K562 (cell line): ENCODE data around the gene HAX1. TPM values are rescaled to one million over a fixed set of nuclear protein-coding genes. Genes with fewer than 3 reads are reported as not detected.

Source experiments
- ATAC-seq: fragments of 200-7000 bp; cut with Tn5 transposase; 3 replicates; pipeline ENCODE4 v1.9.1; 2020; ENCODE audit warnings: moderate library complexity
- BruUV-seq: library from RNA; stranded (reverse); fragments of 400-500 nt; replicated peaks from 2 replicates; lab custom pipeline; 2021; lab: Mats Ljungman, UMichigan
- CTCF ChIA-PET: fragments of 300-600 bp; formaldehyde crosslinking; extraction: SDS; loops from one replicate; lab custom pipeline; 2021; ENCODE audit warnings: low intra/inter-chr PET ratio; lab: Yijun Ruan, JAX
- POLR2A ChIA-PET: fragments of 300-600, 350-650 bp; sonication (Branson Sonifier 250); formaldehyde crosslinking; extraction: SDS; loops from one replicate; lab custom pipeline; 2021; ENCODE audit warnings: antibody characterized with exemption, inconsistent platforms; lab: Yijun Ruan, JAX
- DNase-seq, 4 experiments: peaks; one replicate each; pipeline versions ENCODE4 v3.0.0 to v3.0.0-alpha.2; 2011 to 2018; ENCODE audit warnings: low spot score in 3 of 4, mixed read lengths in 3 of 4; ENCODE audit errors: extremely low read depth in 1 of 4
- FAIRE-seq: peaks from 2 replicates; lab custom pipeline; 2011; peaks lifted over from hg19 to GRCh38; lab: Jason Lieb, UNC
- H2AFZ ChIP-seq: 2 replicates; pipeline ENCODE4 v1.6.0; 2011; ENCODE audit warnings: low read depth, low read length, control low read depth, inconsistent platforms
- H3K27ac ChIP-seq: fragments of 200-600 bp; 3 replicates; pipeline ENCODE4 v1.8.0; 2011; ENCODE audit warnings: low read depth, mild to moderate bottlenecking, control low read depth, inconsistent platforms, low read length, moderate library complexity, mixed read lengths; ENCODE audit errors: extremely low read depth
- H3K27me3 ChIP-seq, 2 experiments: fragments of 300-600 bp in 1 of 2; 2 replicates in 1 of 2; 3 replicates in 1 of 2; pipeline versions ENCODE4 v1.6.0 to v1.8.0; 2011; ENCODE audit warnings: inconsistent platforms in 2 of 2, low read length in 2 of 2, mild to moderate bottlenecking in 1 of 2, mixed read lengths in 1 of 2, moderate library complexity in 1 of 2; ENCODE audit not compliant: control insufficient read depth in 2 of 2, insufficient read depth in 2 of 2
- H3K36me3 ChIP-seq: fragments of 300-600 bp; 3 replicates; pipeline ENCODE4 v1.8.0; 2011; ENCODE audit warnings: mild to moderate bottlenecking, low read length, inconsistent platforms; ENCODE audit not compliant: control insufficient read depth, insufficient read depth
- H3K4me1 ChIP-seq, 2 experiments: fragments of 200-600 bp in 1 of 2; replicated peaks in 1 of 2; 2 replicates in 1 of 2; 3 replicates in 1 of 2; pipeline versions ENCODE4 v1.5.1 to v1.8.0; 2011; ENCODE audit warnings: inconsistent platforms in 2 of 2, low read length in 2 of 2, mild to moderate bottlenecking in 1 of 2, mixed read lengths in 1 of 2, moderate library complexity in 1 of 2; ENCODE audit not compliant: control insufficient read depth in 2 of 2, insufficient read depth in 2 of 2
- H3K4me2 ChIP-seq: 2 replicates; pipeline ENCODE4 v1.6.1; 2011; ENCODE audit warnings: low read length, control low read depth, inconsistent platforms, mixed read lengths; ENCODE audit not compliant: insufficient read depth
- H3K4me3 ChIP-seq: fragments of 200-600 bp; sonication (generic), shearing (Covaris generic); 2 replicates; pipeline ENCODE4 v1.5.1; 2016; ENCODE audit warnings: control low read depth, inconsistent platforms
- H3K79me2 ChIP-seq: fragments of 200-600 bp; 3 replicates; pipeline ENCODE4 v1.8.0; 2011; ENCODE audit warnings: low read length, inconsistent platforms; ENCODE audit not compliant: control insufficient read depth, insufficient read depth
- H3K9ac ChIP-seq, 2 experiments: 2 replicates each; pipeline versions ENCODE4 v1.6.0 to v1.6.1; 2011; ENCODE audit warnings: low read depth in 2 of 2, low read length in 2 of 2, control low read depth in 1 of 2, inconsistent platforms in 1 of 2, mild to moderate bottlenecking in 1 of 2, mixed read lengths in 1 of 2; ENCODE audit not compliant: insufficient read depth in 1 of 2
- H3K9me1 ChIP-seq: one replicate; pipeline ENCODE4 v1.6.0; 2011; ENCODE audit warnings: inconsistent platforms, mild to moderate bottlenecking, low read length, moderate library complexity; ENCODE audit not compliant: control insufficient read depth, insufficient read depth
- H3K9me3 ChIP-seq: replicated peaks from 2 replicates; pipeline ENCODE4 v1.5.1; 2011; ENCODE audit warnings: low read depth, low read length, inconsistent platforms; ENCODE audit not compliant: control insufficient read depth, insufficient read depth
- H4K20me1 ChIP-seq: replicated peaks from 2 replicates; pipeline ENCODE4 v1.6.1; 2011; ENCODE audit warnings: low read length, inconsistent platforms, mixed read lengths; ENCODE audit not compliant: control insufficient read depth, insufficient read depth
- ARID4B ChIP-seq: sonication (generic); formaldehyde crosslinking; IDR thresholded peaks from 2 replicates; pipeline ENCODE4 v1.8.0; 2022; ENCODE audit warnings: mild to moderate bottlenecking, missing genetic modification reagents
- C11orf30 ChIP-seq: fragments of 450-650 bp; IDR thresholded peaks from 2 replicates; pipeline ENCODE4 v1.6.1; 2016; ENCODE audit warnings: low read depth, mild to moderate bottlenecking
- HSF4 ChIP-seq: fragments of 250-450 bp; sonication (Bioruptor Pico); IDR thresholded peaks from 2 replicates; pipeline ENCODE4 v2.1.2; 2022; ENCODE audit warnings: mild to moderate bottlenecking, moderate library complexity, borderline replicate concordance
- MAFF ChIP-seq: IDR thresholded peaks from 2 replicates; pipeline ENCODE4 v1.6.1; 2012; ENCODE audit warnings: low read length, improper control_type of control experiment
- MAFG ChIP-seq: fragments of 450-650 bp; conservative IDR thresholded peaks from 2 replicates; pipeline ENCODE4 v1.6.1; 2016; ENCODE audit warnings: missing genetic modification characterization, missing compliant biosample characterization
- MAFK ChIP-seq: IDR thresholded peaks from 2 replicates; pipeline ENCODE4 v1.6.1; 2011; ENCODE audit warnings: low read length, improper control_type of control experiment
- NFE2 ChIP-seq: IDR thresholded peaks from 2 replicates; pipeline ENCODE4 v1.6.1; 2014; ENCODE audit warnings: antibody characterized with exemption, low read depth
- PPARD ChIP-seq: fragments of 250-450 bp; sonication (Bioruptor Pico); IDR thresholded peaks from 2 replicates; pipeline ENCODE4 v1.8.0; 2022; ENCODE audit warnings: inconsistent platforms, mild to moderate bottlenecking, moderate library complexity
- RBM25 ChIP-seq: fragments of 200-400 bp; formaldehyde crosslinking; IDR thresholded peaks from 2 replicates; pipeline ENCODE4 v1.6.1; 2018; ENCODE audit warnings: low read length, low read depth, moderate library complexity; ENCODE audit not compliant: severe bottlenecking
- WHSC1 ChIP-seq: IDR thresholded peaks from one replicate; pipeline ENCODE4 v1.6.1; 2012; ENCODE audit warnings: low read length, control low read depth, inconsistent platforms
- ZNF121 ChIP-seq: sonication (generic); formaldehyde crosslinking; conservative IDR thresholded peaks from 2 replicates; pipeline ENCODE4 v1.8.0; 2022; ENCODE audit warnings: missing genetic modification reagents
- ZNF174 ChIP-seq: fragments of 250-450 bp; sonication (Bioruptor Pico); IDR thresholded peaks from 2 replicates; pipeline ENCODE4 v1.4.0; 2020; ENCODE audit warnings: mild to moderate bottlenecking
- ZNF518B ChIP-seq: fragments of 250-450 bp; sonication (Bioruptor Pico); IDR thresholded peaks from 2 replicates; pipeline ENCODE4 v1.5.0; 2021; ENCODE audit warnings: mild to moderate bottlenecking, moderate library complexity
- WGBS: fragments of 100-300 bp; shearing (Covaris generic); methylation state at CpG from one replicate; pipeline ENCODE4 v1.1.6; 2016; ENCODE audit warnings: low coverage, mixed read lengths; ENCODE audit not compliant: insufficient coverage; ENCODE audit errors: missing lambda C conversion rate; 5-methylcytosine and 5-hydroxymethylcytosine counted together
- in situ Hi-C: fragments of 300-500 bp; cut with MboI; formaldehyde crosslinking; loops from 4 replicates; pipeline ENCODE4 v1.15.0; 2018; ENCODE audit warnings: inconsistent platforms, mixed read lengths
- intact Hi-C: fragments of 100-400 bp; cut with micrococcal nuclease; formaldehyde crosslinking; loops from 2 replicates; pipeline ENCODE4 v1.14.2; 2022
- polyA plus RNA-seq, 8 experiments: library from polyadenylated mRNA; depleted of rRNA in 4 of 8; stranded (reverse) in 5 of 8; unstranded in 3 of 8; fragments of >200 nt; fragmentation: Nextera tagmentation in 2 of 8; fragmentation: Illumina TruSeq in 1 of 8; extraction: Ambion mirVana in 2 of 8; extraction: Trizol in 1 of 8; gene quantifications; 2 replicates each; pipeline versions ENCODE4 v1.2.1 to v1.2.3, GENCODE V29; 2011 to 2014; ENCODE audit warnings: inconsistent platforms in 1 of 8, missing spikeins in 1 of 8
- total RNA-seq, 7 experiments: library from RNA; depleted of rRNA in 6 of 7; stranded (reverse); fragments of >200 nt in 6 of 7; fragmentation: Illumina TruSeq in 2 of 7; extraction: Trizol in 2 of 7; gene quantifications; 2 replicates each; pipeline versions ENCODE4 v1.2.1 to v1.2.3, GENCODE V29; 2011 to 2021; ENCODE audit warnings: low replicate concordance in 1 of 7
- TF ChIP-seq, protein P1 (sequence below): sonication (generic); formaldehyde crosslinking; IDR thresholded peaks from 2 replicates; pipeline ENCODE4 v1.8.1; 2023; ENCODE audit warnings: mild to moderate bottlenecking, missing genetic modification reagents

Gene HAX1
- total and polyA plus RNA-seq, 9 of the 15 experiments (the other 6 are each of a cell fraction or from before 2014, with no cell fraction given), result 143 to 492 (median 234) TPM

GRCh38 chr1:154258784-154259183 lies 13.6 kb upstream of the HAX1 start (continued):
- TF ChIP-seq ZNF518B (no peak), MAFG (peak; percentile 79), C11orf30 (peak; percentile 64), HSF4 (CRISPR knock-in tag) (no peak), ZNF174 (no peak), NFE2 (peak; percentile 49)

- Histone ChIP-seq H3K9ac (no peak overlapping the region), H3K27me3 (no peaks in the 10 kb centered on the region), H3K4me3 (no peak overlapping the region), H3K4me1 (peaks cover 0 to 7% of the 10 kb centered on the region in 2 experiments; a peak in 1 of 5 replicates), H3K9me1 (peaks cover 3% of the 10 kb centered on the region), H2AFZ (no peak overlapping the region), H3K9me3 (no peaks in the 10 kb centered on the region), H3K4me2 (no peak overlapping the region), H3K36me3 (peaks cover 100% of the 10 kb centered on the region), H3K79me2 (no peaks in the 10 kb centered on the region), H3K27ac (no peak overlapping the region), H4K20me1 (peaks cover 11% of the 10 kb centered on the region)
- in situ Hi-C loops (no loop called here), intact Hi-C loops (no loop called here)
- WGBS, result 100% methylated on average over 1 of the region's 1 CpG
- ATAC-seq (no peak), DNase-seq (no peak), FAIRE-seq (no peak)
- CTCF ChIA-PET, result no interaction called here
- POLR2A ChIA-PET, result interaction anchor here (1.7 kb wide), 1 partner anchor 10 kb away, joined by 5 read pairs; no protein-coding TSS in a partner anchor
- no TSS peak for BruUV-seq
- TF ChIP-seq RBM25, result peak; percentile 9
- peak; percentile 54; the same call in 1 of the 2 replicates for TF ChIP-seq ZNF121 (CRISPR knock-in tag)
- TF ChIP-seq PPARD (CRISPR knock-in tag), result no peak
- no peak for TF ChIP-seq MAFF
- no peak for TF ChIP-seq WHSC1
- TF ChIP-seq, protein P1, sequence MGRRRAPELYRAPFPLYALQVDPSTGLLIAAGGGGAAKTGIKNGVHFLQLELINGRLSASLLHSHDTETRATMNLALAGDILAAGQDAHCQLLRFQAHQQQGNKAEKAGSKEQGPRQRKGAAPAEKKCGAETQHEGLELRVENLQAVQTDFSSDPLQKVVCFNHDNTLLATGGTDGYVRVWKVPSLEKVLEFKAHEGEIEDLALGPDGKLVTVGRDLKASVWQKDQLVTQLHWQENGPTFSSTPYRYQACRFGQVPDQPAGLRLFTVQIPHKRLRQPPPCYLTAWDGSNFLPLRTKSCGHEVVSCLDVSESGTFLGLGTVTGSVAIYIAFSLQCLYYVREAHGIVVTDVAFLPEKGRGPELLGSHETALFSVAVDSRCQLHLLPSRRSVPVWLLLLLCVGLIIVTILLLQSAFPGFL, result no peak
- no peak for TF ChIP-seq MAFK
- TF ChIP-seq ARID4B (CRISPR knock-in tag), result no peak
These were observed 12.3 kb upstream of the HAX1 start for GRCh38 chr1:154260127-154260526.
